Epithelial cell of esophagus (primary cell): ENCODE measurements around the gene RANBP17.
"Not testable (repeated sequence)": the region's sequence is repeated elsewhere in the genome, so short reads cannot be mapped to it uniquely, and the experiment has no call there.

Experiments
- DNase-seq: peaks from one replicate; pipeline ENCODE4 v3.0.0; 2010; ENCODE audit warnings: low read depth
- H3K4me3 ChIP-seq: 2 replicates; pipeline ENCODE4 v1.5.1; 2011; ENCODE audit warnings: mild to moderate bottlenecking, low read length, control low read depth
- TF ChIP-seq, protein P1 (sequence below): IDR thresholded peaks from 2 replicates; pipeline ENCODE4 v1.5.1; 2011; ENCODE audit warnings: low read depth, mild to moderate bottlenecking, low read length, control low read depth, inconsistent platforms; ENCODE audit not compliant: insufficient read depth; ENCODE audit errors: missing control alignments

RANBP17 gene

DNA sequence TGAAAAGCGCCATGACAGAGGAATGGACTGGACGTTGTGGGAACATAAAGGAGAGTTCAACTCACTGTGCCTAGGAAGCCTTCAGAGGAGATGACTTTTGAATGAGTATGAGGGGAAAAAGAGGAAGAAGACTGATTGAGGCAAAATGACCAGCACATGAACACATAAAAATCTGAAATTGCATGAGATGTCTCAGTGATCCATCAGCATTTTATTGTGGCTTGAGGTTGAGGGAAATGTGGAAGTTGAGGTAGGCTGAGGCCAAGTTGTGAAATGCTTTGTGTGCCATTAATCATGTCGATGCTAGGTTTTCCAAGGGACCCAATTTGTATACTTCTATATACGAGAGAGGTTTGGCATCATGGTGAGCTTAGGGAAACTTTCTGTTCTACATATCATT lies 306.4 kb downstream of the RANBP17 start:
- no peak overlapping the region for H3K4me3 ChIP-seq
- TF ChIP-seq, protein P1, sequence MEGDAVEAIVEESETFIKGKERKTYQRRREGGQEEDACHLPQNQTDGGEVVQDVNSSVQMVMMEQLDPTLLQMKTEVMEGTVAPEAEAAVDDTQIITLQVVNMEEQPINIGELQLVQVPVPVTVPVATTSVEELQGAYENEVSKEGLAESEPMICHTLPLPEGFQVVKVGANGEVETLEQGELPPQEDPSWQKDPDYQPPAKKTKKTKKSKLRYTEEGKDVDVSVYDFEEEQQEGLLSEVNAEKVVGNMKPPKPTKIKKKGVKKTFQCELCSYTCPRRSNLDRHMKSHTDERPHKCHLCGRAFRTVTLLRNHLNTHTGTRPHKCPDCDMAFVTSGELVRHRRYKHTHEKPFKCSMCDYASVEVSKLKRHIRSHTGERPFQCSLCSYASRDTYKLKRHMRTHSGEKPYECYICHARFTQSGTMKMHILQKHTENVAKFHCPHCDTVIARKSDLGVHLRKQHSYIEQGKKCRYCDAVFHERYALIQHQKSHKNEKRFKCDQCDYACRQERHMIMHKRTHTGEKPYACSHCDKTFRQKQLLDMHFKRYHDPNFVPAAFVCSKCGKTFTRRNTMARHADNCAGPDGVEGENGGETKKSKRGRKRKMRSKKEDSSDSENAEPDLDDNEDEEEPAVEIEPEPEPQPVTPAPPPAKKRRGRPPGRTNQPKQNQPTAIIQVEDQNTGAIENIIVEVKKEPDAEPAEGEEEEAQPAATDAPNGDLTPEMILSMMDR: no peak
- DNase-seq: no peak

DNA sequence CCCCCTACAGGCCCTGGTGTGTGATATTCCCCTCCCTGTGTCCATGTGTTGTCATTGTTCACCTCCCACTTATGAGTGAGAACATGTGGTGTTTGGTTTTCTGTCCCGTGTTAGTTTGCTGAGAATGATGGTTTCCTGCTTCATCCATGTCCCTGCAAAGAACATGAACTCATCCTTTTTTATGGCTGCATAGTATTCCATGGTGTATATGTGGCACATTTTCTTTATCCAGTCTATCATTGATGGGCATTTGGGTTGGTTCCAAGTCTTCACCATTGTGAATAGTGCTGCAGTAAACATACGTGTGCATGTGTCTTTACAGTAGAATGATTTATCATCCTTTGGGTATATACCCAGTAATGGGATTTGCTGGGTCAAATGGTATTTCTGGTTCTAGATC lies 313.1 kb downstream of the RANBP17 start:
- not testable (repeated sequence) for DNase-seq, H3K4me3 ChIP-seq

DNA sequence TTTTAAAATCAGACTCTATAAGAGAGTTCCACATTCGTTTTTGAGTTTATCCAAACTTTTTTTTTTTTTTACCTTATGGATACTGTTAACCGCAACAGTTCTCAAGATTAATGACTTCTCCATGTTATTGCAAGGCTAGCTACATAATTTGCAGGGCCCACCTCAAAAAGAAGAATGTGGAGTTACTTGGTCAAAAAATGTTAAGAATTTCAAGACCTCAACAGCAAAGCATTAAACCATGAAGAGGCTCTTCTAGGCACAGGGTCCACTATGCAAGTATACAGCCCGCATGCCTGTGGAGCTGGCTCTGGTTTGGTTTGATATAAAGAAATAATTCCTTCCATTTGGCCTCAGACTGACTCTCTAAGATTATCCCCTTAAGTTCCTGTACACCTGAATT lies 313.9 kb downstream of the RANBP17 start:
- DNase-seq: no peak
- TF ChIP-seq, protein P1: no peak
- no peak overlapping the region for H3K4me3 ChIP-seq

DNA sequence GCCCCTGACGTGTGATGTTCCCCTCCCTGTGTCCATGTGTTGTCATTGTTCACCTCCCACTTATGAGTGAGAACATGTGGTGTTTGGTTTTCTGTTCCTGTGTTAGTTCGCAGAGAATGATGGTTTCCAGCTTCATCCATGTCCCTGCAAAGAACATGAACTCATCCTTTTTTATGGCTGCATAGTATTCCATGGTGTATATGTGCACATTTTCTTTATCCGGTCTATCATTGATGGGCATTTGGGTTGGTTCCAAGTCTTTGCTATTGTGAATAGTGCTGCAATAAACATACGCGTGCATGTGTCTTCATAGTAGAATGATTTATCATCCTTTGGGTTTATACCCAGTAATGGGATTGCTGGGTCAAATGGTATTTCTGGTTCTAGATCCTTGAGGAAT lies 316.4 kb downstream of the RANBP17 start:
- DNase-seq, H3K4me3 ChIP-seq: not testable (repeated sequence)

DNA sequence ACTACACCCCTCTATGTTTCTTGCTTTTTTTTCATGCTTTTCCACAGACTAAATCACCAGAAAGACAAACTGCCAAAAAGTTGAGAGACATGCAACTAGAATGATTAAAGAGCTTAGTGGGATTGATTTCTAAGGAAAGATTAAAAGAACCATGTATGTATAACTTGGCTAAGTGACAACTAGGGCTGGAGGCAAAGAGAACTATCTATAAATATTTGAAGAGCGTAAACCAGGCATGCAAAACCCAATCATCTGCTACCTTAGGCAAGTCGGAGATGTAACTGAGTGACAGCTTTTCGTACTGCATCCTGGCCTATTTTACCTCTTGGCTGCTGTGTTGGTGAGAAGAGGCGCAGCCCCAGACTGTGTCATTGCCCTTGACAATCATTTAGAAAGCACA lies 326.2 kb downstream of the RANBP17 start:
- TF ChIP-seq, protein P1: no peak
- no peak for DNase-seq
- no peak overlapping the region for H3K4me3 ChIP-seq

DNA sequence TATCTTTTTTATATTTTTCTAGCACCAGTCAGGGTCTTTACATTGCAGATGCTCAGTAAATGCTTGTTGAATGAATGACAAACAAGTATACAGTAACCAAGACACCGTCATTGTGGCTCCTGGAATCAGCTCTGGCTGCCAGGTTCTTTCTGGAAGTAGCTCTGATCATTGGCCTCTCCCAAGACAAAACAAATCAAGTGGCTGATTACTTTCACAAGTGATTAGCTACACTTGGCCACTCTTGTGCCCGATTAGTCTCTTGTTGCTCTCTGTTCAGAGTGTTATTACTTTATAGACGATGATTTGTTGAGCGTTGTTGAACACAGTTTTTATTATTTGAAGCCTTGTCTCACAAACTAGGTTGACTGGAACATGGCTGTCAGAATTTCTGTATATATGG lies 327.6 kb downstream of the RANBP17 start:
- H3K4me3 ChIP-seq: no peak overlapping the region
- DNase-seq: no peak
- TF ChIP-seq, protein P1: no peak

DNA sequence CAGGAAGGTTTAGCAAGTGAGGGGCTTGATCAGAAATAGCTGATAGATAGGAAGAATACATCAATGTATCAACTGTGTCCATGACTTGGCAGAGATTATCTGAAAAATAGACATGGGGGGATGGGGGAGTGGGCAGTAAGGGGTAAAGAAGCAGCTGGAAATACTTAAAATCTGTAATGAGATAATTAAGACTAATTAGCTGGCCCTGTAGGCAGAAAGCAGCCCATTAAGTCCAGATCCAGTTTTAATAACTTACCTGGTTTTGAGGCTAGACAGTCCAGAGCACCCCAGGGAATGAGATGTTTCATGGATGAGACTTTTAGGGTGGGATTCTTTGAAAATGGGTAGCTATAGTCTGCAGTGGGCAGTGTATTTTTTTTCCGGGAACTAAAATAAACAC lies 330.3 kb downstream of the RANBP17 start:
- no peak for DNase-seq
- H3K4me3 ChIP-seq: no peak overlapping the region
- TF ChIP-seq, protein P1: no peak

DNA sequence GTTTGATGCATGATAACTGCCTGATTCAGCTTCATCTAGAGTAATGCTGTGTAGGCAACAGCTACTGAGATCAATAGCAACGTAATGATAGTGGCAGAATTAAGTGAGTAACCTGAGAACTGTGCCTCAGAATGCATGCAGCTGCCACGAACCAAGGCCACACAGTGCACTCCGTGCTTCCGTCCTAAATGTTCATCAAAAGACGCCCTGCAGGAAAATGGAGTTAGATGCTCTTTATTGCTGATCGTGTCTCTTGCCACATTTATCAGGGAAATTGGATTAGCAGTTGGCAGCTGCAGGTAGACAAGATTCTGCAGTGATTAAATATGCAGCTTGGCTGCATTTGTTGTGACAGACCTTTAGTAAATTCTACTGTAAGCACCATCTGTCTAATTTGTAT lies 339.5 kb downstream of the RANBP17 start:
- DNase-seq: no peak
- TF ChIP-seq, protein P1: no peak

More for the DNA sequence above, 339.5 kb downstream of the RANBP17 start:
- no peak overlapping the region for H3K4me3 ChIP-seq
